Brain microvascular endothelial cell (primary cell): ENCODE data around the gene HES5.

Source experiments
- DNase-seq: peaks from one replicate; pipeline ENCODE4 v3.0.0-alpha.2; 2020
- H3K27ac ChIP-seq: fragments of 250-450 bp; sonication (Bioruptor Pico); 2 replicates; pipeline ENCODE4 v1.5.1; 2020; ENCODE audit warnings: mild to moderate bottlenecking, moderate library complexity
- H3K27me3 ChIP-seq: fragments of 250-450 bp; sonication (Bioruptor Pico); replicated peaks from 2 replicates; pipeline ENCODE4 v1.5.1; 2020; ENCODE audit warnings: mild to moderate bottlenecking
- H3K36me3 ChIP-seq: fragments of 250-450 bp; sonication (Bioruptor Pico); replicated peaks from 2 replicates; pipeline ENCODE4 v1.5.1; 2020; ENCODE audit warnings: mild to moderate bottlenecking
- H3K4me3 ChIP-seq: 2 replicates; pipeline ENCODE4 v1.5.1; 2011; ENCODE audit warnings: low read depth, mild to moderate bottlenecking, control low read depth, low read length, moderate library complexity
- CTCF ChIP-seq: IDR thresholded peaks from 2 replicates; pipeline ENCODE4 v1.5.1; 2011; ENCODE audit warnings: low read depth, mild to moderate bottlenecking, moderate library complexity, low read length, control low read depth, inconsistent platforms; ENCODE audit errors: missing control alignments
- in situ Hi-C: cut with HindIII; loops from 2 replicates; pipeline ENCODE4 v1.10.0; 2017; ENCODE audit warnings: low sequenced_read_pairs, low pct_ligation_motif_present

Gene HES5

DNA sequence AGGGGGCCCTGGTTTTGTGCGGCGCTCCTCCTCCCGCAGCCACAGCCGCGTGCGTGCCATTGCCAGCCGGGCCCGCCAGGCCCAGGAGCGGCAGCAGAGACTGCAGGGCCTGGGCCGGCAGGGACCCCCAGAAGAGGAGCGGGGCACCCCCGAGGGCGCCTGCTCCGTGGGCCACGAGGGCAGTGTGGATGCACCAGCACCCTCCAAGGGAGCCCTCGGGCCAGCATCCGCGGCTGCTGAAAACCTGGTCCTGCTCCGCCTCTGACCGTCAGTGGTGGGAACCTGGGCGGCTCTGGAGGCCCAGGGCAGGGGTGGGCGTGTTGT, 25.2 kb downstream of the HES5 start:
- H3K36me3 ChIP-seq: peaks cover 26% of the 10 kb centered on the region
- H3K27ac ChIP-seq: no peak overlapping the region
- H3K27me3 ChIP-seq: no peaks in the 10 kb centered on the region
- no peak for TF ChIP-seq CTCF
- no peak overlapping the region for H3K4me3 ChIP-seq
- in situ Hi-C loops: loop anchor here (25.0 kb wide), 1 partner anchor 93 kb away; the partner anchor contains the start of gene PEX10
- DNase-seq: no peak

GRCh38 chr1:2504225-2504948, 25.7 kb downstream of the HES5 start:
- TF ChIP-seq CTCF: no peak
- Histone ChIP-seq H3K27me3 (no peaks in the 10 kb centered on the region), H3K36me3 (peaks cover 21% of the 10 kb centered on the region), H3K4me3 (no peak overlapping the region), H3K27ac (no peak overlapping the region)
- DNase-seq: no peak
- in situ Hi-C loops: loop anchor here (25.0 kb wide), 1 partner anchor 92 kb away; the partner anchor contains the start of gene PEX10

- peak; percentile 22 for TF ChIP-seq CTCF
- Histone ChIP-seq H3K4me3 (no peak overlapping the region), H3K27me3 (no peaks in the 10 kb centered on the region), H3K27ac (no peak overlapping the region), H3K36me3 (peaks cover 15% of the 10 kb centered on the region)
- in situ Hi-C loops: loop anchor here (25.0 kb wide), 1 partner anchor 91 kb away; the partner anchor contains the start of gene PEX10
- no peak for DNase-seq
Observed at GRCh38 chr1:2503554-2504224, 26.4 kb downstream of the HES5 start.

GRCh38 chr1:2502661-2503553, 27.2 kb downstream of the HES5 start:
- H3K36me3 ChIP-seq: peaks cover 10% of the 10 kb centered on the region
- in situ Hi-C loops: loop anchor here (25.0 kb wide), 1 partner anchor 91 kb away; the partner anchor contains the start of gene PEX10
- DNase-seq: no peak
- no peak overlapping the region for H3K27ac ChIP-seq
- no peak for TF ChIP-seq CTCF
- no peak overlapping the region for H3K4me3 ChIP-seq
- H3K27me3 ChIP-seq: no peaks in the 10 kb centered on the region

- Histone ChIP-seq H3K27me3 (no peaks in the 10 kb centered on the region), H3K4me3 (no peak overlapping the region), H3K36me3 (peaks cover 3% of the 10 kb centered on the region), H3K27ac (no peak overlapping the region)
- in situ Hi-C loops: loop anchor here (25.0 kb wide), 1 partner anchor 90 kb away; the partner anchor contains the start of gene PEX10
- TF ChIP-seq CTCF: no peak
- no peak for DNase-seq
Observed at GRCh38 chr1:2502210-2502609, 27.9 kb downstream of the HES5 start.
